Measurements from ENCODE around the gene STAT3.
"Not testable (repeated sequence)": the region's sequence is repeated elsewhere in the genome, so short reads cannot be mapped to it uniquely, and the experiment has no call there.

Gene STAT3

GRCh38 chr17:42312285-42313130 is 75.7 kb downstream of the STAT3 start:
- DNase-seq, result peak; percentile 82

- no peak for DNase-seq
Measured at GRCh38 chr17:42312035-42312284, 76.3 kb downstream of the STAT3 start.

GRCh38 chr17:42311240-42312034 is 76.8 kb downstream of the STAT3 start:
- no peak for DNase-seq

- no peak for DNase-seq
Measured at GRCh38 chr17:42310787-42311215, 77.4 kb downstream of the STAT3 start.

DNA sequence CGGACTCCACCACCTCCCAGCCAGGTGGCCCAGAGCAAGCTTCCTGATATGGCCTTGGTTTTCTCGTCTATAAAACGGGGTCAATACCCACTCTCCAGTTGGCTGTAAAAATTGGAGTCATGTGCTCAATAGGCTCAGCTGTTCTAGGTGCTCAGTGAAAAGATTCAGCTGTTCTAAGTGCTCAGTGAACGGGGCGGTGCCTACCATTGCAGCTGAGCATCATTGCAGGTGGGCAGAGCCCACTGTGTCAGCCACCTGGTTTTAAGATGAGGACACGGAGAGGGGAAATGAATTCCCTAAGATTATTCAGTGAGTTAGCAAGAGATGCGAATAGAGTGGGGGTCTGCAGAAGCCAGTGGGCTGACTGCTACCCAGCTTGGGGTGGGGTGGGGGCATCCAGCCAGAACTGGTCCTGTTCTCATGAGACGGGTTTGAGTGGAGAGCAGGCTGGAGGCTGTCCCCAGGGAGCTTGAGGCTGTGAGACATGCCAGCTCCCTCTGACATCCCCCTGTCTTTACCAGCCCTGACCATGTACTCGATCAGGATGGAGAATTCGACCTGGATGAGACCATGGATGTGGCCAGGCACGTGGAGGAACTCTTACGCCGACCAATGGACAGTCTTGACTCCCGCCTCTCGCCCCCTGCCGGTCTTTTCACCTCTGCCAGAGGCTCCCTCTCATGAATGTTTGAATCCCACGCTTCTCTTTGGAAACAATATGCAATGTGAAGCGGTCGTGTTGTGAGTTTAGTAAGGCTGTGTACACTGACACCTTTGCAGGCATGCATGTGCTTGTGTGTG is 78.1 kb downstream of the STAT3 start:
- no peak for DNase-seq

- no peak for DNase-seq
Measured at GRCh38 chr17:42309142-42309541, 79.1 kb downstream of the STAT3 start.

DNA sequence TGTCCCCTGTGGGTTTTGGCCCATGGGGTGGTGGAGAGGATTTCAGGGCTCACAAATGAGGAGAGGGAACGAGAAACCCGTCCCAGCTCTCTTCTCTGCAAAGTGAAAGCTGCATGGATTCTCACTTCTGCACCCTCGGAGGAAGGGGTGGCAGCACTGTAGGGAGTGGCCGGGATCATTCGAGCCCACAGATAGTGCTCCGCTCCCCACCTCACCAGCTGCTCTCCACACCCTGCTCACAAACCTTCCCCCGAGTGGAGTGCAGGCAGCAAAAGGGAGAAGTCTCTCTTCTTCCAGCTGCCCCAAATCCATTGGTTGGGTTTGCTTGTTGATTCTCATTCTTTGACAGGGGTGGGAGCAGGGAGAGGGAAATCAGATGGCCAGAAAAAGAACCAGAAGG is 79.8 kb downstream of the STAT3 start:
- no peak for DNase-seq

- DNase-seq, result no peak
Measured at GRCh38 chr17:42307362-42307927, 80.8 kb downstream of the STAT3 start.

GRCh38 chr17:42306385-42306667 is 81.9 kb downstream of the STAT3 start:
- no peak for DNase-seq

GRCh38 chr17:42305543-42306384 is 82.5 kb downstream of the STAT3 start:
- no peak for DNase-seq

GRCh38 chr17:42305031-42305330 is 83.3 kb downstream of the STAT3 start:
- not testable (repeated sequence) for DNase-seq

GRCh38 chr17:42304187-42305030 is 83.8 kb downstream of the STAT3 start:
- no peak for DNase-seq

GRCh38 chr17:42303694-42304093 is 84.5 kb downstream of the STAT3 start:
- no peak for DNase-seq

DNA sequence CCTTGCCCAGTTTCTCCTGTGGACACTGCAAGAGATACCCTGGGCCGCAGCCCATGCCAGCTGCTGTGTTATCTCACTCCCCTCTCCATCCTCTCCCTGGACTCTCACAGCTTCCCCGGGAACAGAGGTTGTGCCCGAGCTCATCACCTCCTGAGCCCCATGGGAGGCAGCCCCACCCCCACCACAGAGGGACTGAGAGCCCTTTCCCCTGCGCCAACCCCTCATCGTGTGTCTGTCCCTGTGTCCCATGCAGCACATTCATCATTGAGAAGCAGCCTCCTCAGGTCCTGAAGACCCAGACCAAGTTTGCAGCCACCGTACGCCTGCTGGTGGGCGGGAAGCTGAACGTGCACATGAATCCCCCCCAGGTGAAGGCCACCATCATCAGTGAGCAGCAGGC is 87.2 kb downstream of the STAT3 start:
- no peak for DNase-seq

DNA sequence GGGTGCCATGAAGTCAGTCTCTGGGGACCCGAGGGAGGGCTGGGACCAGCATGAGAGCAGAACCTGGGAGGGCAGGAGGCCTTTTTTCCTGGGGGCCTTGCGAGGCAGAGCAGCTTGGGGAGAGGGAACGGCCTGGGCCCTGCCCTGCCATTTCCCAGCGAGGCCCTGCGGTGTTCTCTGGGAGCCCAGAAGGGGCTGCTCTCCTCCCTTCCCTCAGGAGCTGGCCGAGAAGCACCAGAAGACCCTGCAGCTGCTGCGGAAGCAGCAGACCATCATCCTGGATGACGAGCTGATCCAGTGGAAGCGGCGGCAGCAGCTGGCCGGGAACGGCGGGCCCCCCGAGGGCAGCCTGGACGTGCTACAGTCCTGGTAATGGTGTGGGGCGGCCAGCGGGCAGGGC is 88.3 kb downstream of the STAT3 start:
- DNase-seq, result not testable (repeated sequence)

- not testable (repeated sequence) for DNase-seq
Measured at GRCh38 chr17:42299361-42299760, 88.9 kb downstream of the STAT3 start.

DNA sequence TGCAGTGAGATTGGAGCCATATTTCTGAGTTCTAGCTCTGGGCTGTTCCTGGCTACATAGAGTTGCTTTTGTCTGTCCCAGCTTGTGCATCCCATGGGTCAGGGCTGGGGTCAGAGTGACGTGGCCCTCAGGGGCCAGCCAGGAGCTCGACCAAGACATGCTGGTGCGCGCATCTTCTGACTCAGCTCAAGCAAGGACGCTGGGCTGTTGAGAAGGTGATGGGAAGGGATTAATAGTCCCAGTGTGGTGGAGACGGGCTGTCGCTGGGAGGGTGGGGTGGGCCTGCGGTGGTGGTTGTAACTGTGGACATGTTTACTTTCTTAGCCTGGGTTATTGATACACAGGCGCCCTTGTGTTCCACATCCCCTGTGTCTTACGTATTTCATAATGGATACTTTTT is 90.5 kb downstream of the STAT3 start:
- not testable (repeated sequence) for DNase-seq

- no peak for DNase-seq
Measured at GRCh38 chr17:42296012-42296411, 92.2 kb downstream of the STAT3 start.

DNA sequence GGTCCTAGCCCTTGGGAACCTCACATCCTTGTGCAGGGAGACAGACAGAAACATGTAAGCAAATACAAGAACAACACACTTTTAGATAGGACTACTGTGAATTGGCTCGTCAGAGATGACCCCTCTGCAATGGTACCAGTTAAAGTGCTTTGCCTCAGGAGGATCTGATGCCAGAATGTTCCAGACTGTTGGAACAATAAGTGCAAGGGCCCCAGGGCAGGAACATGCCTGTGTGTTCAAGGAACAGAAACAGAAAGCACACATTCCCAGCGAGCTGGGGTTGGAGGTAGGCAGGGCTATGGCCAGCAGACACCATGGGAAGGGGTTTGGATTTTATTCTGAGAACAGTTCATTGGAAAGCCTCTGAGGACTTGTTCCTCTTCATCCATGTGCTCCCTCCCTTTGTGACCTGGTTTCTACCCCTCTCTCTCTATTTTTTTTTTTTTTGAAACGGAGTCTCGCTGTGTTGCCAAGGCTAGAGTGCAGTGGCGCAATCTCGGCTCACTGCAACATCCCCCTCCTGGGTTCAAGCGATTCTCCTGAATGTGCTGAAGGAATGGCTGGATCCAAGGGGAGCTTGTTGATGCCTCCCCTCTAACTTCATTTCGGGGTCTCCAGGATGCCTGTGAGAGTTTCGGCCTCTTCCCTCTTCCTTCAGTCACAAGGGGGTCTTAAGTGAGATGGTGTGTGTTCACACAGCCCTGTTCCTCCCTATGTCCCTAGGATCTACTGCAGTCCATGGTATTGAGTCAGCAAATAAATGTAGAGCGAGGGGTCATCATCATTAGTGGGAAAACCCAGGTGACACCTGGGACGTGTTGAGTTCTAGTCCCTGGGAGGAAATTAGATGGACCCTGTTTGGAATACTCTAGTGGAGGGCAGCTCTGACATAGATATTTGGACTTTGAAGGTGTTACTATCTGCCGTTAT is 93.5 kb downstream of the STAT3 start:
- no peak for DNase-seq

GRCh38 chr17:42291129-42291528 is 97.1 kb downstream of the STAT3 start:
- DNase-seq, result no peak

- no peak for DNase-seq
Measured at GRCh38 chr17:42290577-42290976, 97.7 kb downstream of the STAT3 start.

Data from NCI-H1694 (cell line).